PC-3 (cell line): ENCODE results near the gene CYP19A1. TPM values are rescaled to one million over a fixed set of nuclear protein-coding genes. Genes with fewer than 3 reads are reported as not detected.

Experiments used
- ATAC-seq: fragments of 200-7000 bp; cut with Tn5 transposase; 2 replicates; pipeline ENCODE4 v1.9.1; 2020; ENCODE audit warnings: mild to moderate bottlenecking, moderate library complexity
- BruUV-seq: library from RNA; stranded (reverse); fragments of 400-500 nt; replicated peaks from 2 replicates; lab custom pipeline; 2021; lab: Mats Ljungman, UMichigan
- CTCF ChIA-PET: fragments of 300-600 bp; sonication (Branson Sonifier 250); formaldehyde crosslinking; loops from one replicate; lab custom pipeline; 2022; ENCODE audit warnings: antibody characterized with exemption; lab: Charles Lee
- POLR2A ChIA-PET: fragments of 300-600 bp; sonication (Branson Sonifier 250); formaldehyde crosslinking; loops from one replicate; lab custom pipeline; 2022; ENCODE audit warnings: antibody characterized with exemption; ENCODE audit not compliant: unreplicated experiment; lab: Charles Lee
- DNase-seq: peaks from one replicate; pipeline ENCODE4 v3.0.0-alpha.2; 2015
- H2AFZ ChIP-seq: fragments of 300-600 bp; sonication (generic); 2 replicates; pipeline ENCODE4 v1.6.0; 2016; ENCODE audit warnings: antibody characterized with exemption, low read length
- H3F3A ChIP-seq: fragments of 300-600 bp; sonication (generic); one replicate; pipeline ENCODE4 v1.6.0; 2017; ENCODE audit warnings: antibody characterized with exemption, low read length, control low read depth, mild to moderate bottlenecking; ENCODE audit not compliant: unreplicated experiment
- H3K27ac ChIP-seq: fragments of 300-600 bp; sonication (generic); 2 replicates; pipeline ENCODE4 v1.5.1; 2016; ENCODE audit warnings: mild to moderate bottlenecking, low read length
- H3K27me3 ChIP-seq: fragments of 300-600 bp; sonication (generic); 2 replicates; pipeline ENCODE4 v1.6.1; 2016; ENCODE audit warnings: low read length, mixed read lengths
- H3K36me3 ChIP-seq: fragments of 300-600 bp; sonication (generic); 2 replicates; pipeline ENCODE4 v1.6.1; 2016; ENCODE audit warnings: low read depth, mixed run types, low read length, mixed read lengths
- H3K4me1 ChIP-seq: fragments of 300-600 bp; sonication (generic); 2 replicates; pipeline ENCODE4 v1.5.1; 2016; ENCODE audit warnings: low read length; ENCODE audit not compliant: insufficient read depth
- H3K4me2 ChIP-seq: fragments of 300-600 bp; sonication (generic); 2 replicates; pipeline ENCODE4 v1.6.0; 2016; ENCODE audit warnings: low read length
- H3K4me3 ChIP-seq: fragments of 300-600 bp; sonication (generic); 2 replicates; pipeline ENCODE4 v1.5.1; 2016; ENCODE audit warnings: mild to moderate bottlenecking, low read length, mixed read lengths
- H3K79me2 ChIP-seq: fragments of 300-600 bp; sonication (generic); 2 replicates; pipeline ENCODE4 v1.6.1; 2017; ENCODE audit warnings: low read length, mixed read lengths
- H3K9ac ChIP-seq: fragments of 300-600 bp; sonication (generic); 2 replicates; pipeline ENCODE4 v1.6.0; 2016; ENCODE audit warnings: mild to moderate bottlenecking, low read length
- H3K9me2 ChIP-seq: fragments of 300-600 bp; sonication (generic); replicated peaks from 2 replicates; pipeline ENCODE4 v1.6.1; 2016; ENCODE audit warnings: mixed run types, low read length, mixed read lengths
- H3K9me3 ChIP-seq: fragments of 300-600 bp; sonication (generic); 2 replicates; pipeline ENCODE4 v1.6.1; 2016; ENCODE audit warnings: low read length, mixed read lengths
- H4K20me1 ChIP-seq: fragments of 300-600 bp; sonication (generic); 2 replicates; pipeline ENCODE4 v1.6.1; 2016; ENCODE audit warnings: low read length, mixed read lengths
- EZH2 ChIP-seq: fragments of 300-600 bp; sonication (generic); IDR thresholded peaks from one replicate; pipeline ENCODE4 v1.6.1; 2017; ENCODE audit warnings: antibody characterized with exemption, mild to moderate bottlenecking, low read length; ENCODE audit not compliant: unreplicated experiment
- EZH2phosphoT487 ChIP-seq: fragments of 300-600 bp; sonication (generic); IDR thresholded peaks from 2 replicates; pipeline ENCODE4 v1.6.1; 2018; ENCODE audit warnings: mild to moderate bottlenecking, antibody characterized with exemption, low read length, borderline replicate concordance
- intact Hi-C: fragments of 100-400 bp; cut with micrococcal nuclease; formaldehyde crosslinking; loops from 2 replicates; pipeline ENCODE4 v1.9.0; 2023
- total RNA-seq: library from RNA; depleted of rRNA; stranded (reverse); fragments of >200 nt; gene quantifications from 2 replicates; pipeline ENCODE4 v1.2.3, GENCODE V29; 2014
- TF ChIP-seq, protein P1 (sequence below): fragments of 300-600 bp; sonication (generic); conservative IDR thresholded peaks from 2 replicates; pipeline ENCODE4 v1.5.1; 2017; ENCODE audit warnings: antibody characterized with exemption, low read depth, mild to moderate bottlenecking, low read length

CYP19A1 gene
- total RNA-seq, 1 experiment from 2014 or later = not detected

- TF ChIP-seq, protein P1, sequence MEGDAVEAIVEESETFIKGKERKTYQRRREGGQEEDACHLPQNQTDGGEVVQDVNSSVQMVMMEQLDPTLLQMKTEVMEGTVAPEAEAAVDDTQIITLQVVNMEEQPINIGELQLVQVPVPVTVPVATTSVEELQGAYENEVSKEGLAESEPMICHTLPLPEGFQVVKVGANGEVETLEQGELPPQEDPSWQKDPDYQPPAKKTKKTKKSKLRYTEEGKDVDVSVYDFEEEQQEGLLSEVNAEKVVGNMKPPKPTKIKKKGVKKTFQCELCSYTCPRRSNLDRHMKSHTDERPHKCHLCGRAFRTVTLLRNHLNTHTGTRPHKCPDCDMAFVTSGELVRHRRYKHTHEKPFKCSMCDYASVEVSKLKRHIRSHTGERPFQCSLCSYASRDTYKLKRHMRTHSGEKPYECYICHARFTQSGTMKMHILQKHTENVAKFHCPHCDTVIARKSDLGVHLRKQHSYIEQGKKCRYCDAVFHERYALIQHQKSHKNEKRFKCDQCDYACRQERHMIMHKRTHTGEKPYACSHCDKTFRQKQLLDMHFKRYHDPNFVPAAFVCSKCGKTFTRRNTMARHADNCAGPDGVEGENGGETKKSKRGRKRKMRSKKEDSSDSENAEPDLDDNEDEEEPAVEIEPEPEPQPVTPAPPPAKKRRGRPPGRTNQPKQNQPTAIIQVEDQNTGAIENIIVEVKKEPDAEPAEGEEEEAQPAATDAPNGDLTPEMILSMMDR = no peak
- TF ChIP-seq EZH2phosphoT487 = no peak
- no peak for TF ChIP-seq EZH2
- no peaks in the 10 kb centered on the region for H3K9me3 ChIP-seq
- H3K79me2 ChIP-seq = no peaks in the 10 kb centered on the region
- no peak overlapping the region for H3K4me3 ChIP-seq
- BruUV-seq = no TSS peak
- POLR2A ChIA-PET = no interaction called here
- CTCF ChIA-PET = no interaction called here
- peaks cover 24% of the 10 kb centered on the region for H3K27me3 ChIP-seq
- no peak overlapping the region for H3K27ac ChIP-seq
- no peak for DNase-seq
- H4K20me1 ChIP-seq = no peaks in the 10 kb centered on the region
- H3K4me2 ChIP-seq = no peak overlapping the region
- H3K9ac ChIP-seq = no peak overlapping the region
- H3K4me1 ChIP-seq = no peaks in the 10 kb centered on the region
- intact Hi-C loops = no loop called here
- no peak overlapping the region for H2AFZ ChIP-seq
- no peaks in the 10 kb centered on the region for H3F3A ChIP-seq
- no peaks in the 10 kb centered on the region for H3K9me2 ChIP-seq
- no peak for ATAC-seq
- H3K36me3 ChIP-seq = no peaks in the 10 kb centered on the region
These were observed 158.4 kb downstream of the CYP19A1 start for GRCh38 chr15:51180011-51180410.

- Histone ChIP-seq H4K20me1 (no peaks in the 10 kb centered on the region), H3K4me3 (no peak overlapping the region), H3K9ac (no peak overlapping the region), H3K9me3 (no peaks in the 10 kb centered on the region), H3K36me3 (no peaks in the 10 kb centered on the region), H3K9me2 (no peaks in the 10 kb centered on the region), H3K79me2 (no peaks in the 10 kb centered on the region), H2AFZ (no peak overlapping the region), H3F3A (no peaks in the 10 kb centered on the region), H3K4me1 (no peaks in the 10 kb centered on the region), H3K27ac (no peak overlapping the region), H3K4me2 (no peak overlapping the region), H3K27me3 (no peaks in the 10 kb centered on the region)
- no TSS peak for BruUV-seq
- no peak for DNase-seq
- no peak for TF ChIP-seq EZH2phosphoT487
- ChIA-PET CTCF (no interaction called here), POLR2A (no interaction called here)
- intact Hi-C loops = no loop called here
- no peak for ATAC-seq
These were observed 166.2 kb downstream of the CYP19A1 start for GRCh38 chr15:51172193-51172592.

GRCh38 chr15:51171634-51171932, 166.8 kb downstream of the CYP19A1 start:
- TF ChIP-seq, protein P1 = no peak
- TF ChIP-seq EZH2phosphoT487 (no peak), EZH2 (no peak)
- DNase-seq (no peak), ATAC-seq (no peak)
- POLR2A ChIA-PET = no interaction called here
- Histone ChIP-seq H3K9me3 (no peaks in the 10 kb centered on the region), H3K9ac (no peak overlapping the region), H3K79me2 (no peaks in the 10 kb centered on the region), H3F3A (no peaks in the 10 kb centered on the region), H3K36me3 (no peaks in the 10 kb centered on the region), H3K27me3 (no peaks in the 10 kb centered on the region), H3K9me2 (no peaks in the 10 kb centered on the region), H3K4me3 (no peak overlapping the region), H3K4me2 (no peak overlapping the region), H4K20me1 (no peaks in the 10 kb centered on the region), H3K27ac (no peak overlapping the region), H2AFZ (no peak overlapping the region), H3K4me1 (no peaks in the 10 kb centered on the region)
- CTCF ChIA-PET = interaction anchor here (0.6 kb wide), 1 partner anchor 233 kb away, joined by 6 read pairs; no protein-coding TSS in a partner anchor
- intact Hi-C loops = no loop called here
- no TSS peak for BruUV-seq
